Nephron progenitor cell (in vitro differentiated cells): ENCODE data around the gene SEMA4A.

Experiments used
- DNase-seq: peaks from one replicate; pipeline ENCODE4 v3.0.0; 2021
- H3K27ac Mint-ChIP-seq: 2 replicates; pipeline ENCODE4 v1.8.0; 2021; ENCODE audit warnings: mild to moderate bottlenecking, moderate library complexity, mixed read lengths
- H3K27me3 Mint-ChIP-seq: 2 replicates; pipeline ENCODE4 v1.8.0; 2021; ENCODE audit warnings: mild to moderate bottlenecking, low read depth, mixed read lengths; ENCODE audit not compliant: poor library complexity
- H3K36me3 Mint-ChIP-seq: 2 replicates; pipeline ENCODE4 v1.8.0; 2021; ENCODE audit warnings: low read depth, mixed read lengths
- H3K4me1 Mint-ChIP-seq: 2 replicates; pipeline ENCODE4 v1.8.0; 2021; ENCODE audit warnings: mixed read lengths
- H3K4me3 Mint-ChIP-seq: 2 replicates; pipeline ENCODE4 v1.8.0; 2021; ENCODE audit warnings: mild to moderate bottlenecking, moderate library complexity, mixed read lengths
- H3K9me3 Mint-ChIP-seq: 2 replicates; pipeline ENCODE4 v1.8.0; 2021; ENCODE audit warnings: mild to moderate bottlenecking, moderate library complexity, mixed read lengths
- CTCF ChIP-seq: fragments of 200-600 bp; sonication (generic); IDR thresholded peaks from 2 replicates; pipeline ENCODE4 v1.5.0; 2021; ENCODE audit warnings: antibody characterized with exemption

SEMA4A gene

GRCh38 chr1:156126630-156127534, 26.5 kb upstream of the SEMA4A start:
- Mint-ChIP-seq H3K4me3 (no peak overlapping the region), H3K27ac (peak overlapping the region; percentile 72), H3K4me1 (peaks cover 76% of the 10 kb centered on the region), H3K27me3 (no peaks in the 10 kb centered on the region), H3K9me3 (no peaks in the 10 kb centered on the region), H3K36me3 (peaks cover 4% of the 10 kb centered on the region)
- no peak for TF ChIP-seq CTCF
- no peak for DNase-seq

GRCh38 chr1:156128308-156128653, 25.1 kb upstream of the SEMA4A start:
- Mint-ChIP-seq H3K9me3 (no peaks in the 10 kb centered on the region), H3K27ac (peak overlapping the region; percentile 95), H3K4me1 (peaks cover 63% of the 10 kb centered on the region), H3K4me3 (no peak overlapping the region), H3K36me3 (peaks cover 5% of the 10 kb centered on the region), H3K27me3 (no peaks in the 10 kb centered on the region)
- no peak for DNase-seq
- TF ChIP-seq CTCF = no peak

- no peaks in the 10 kb centered on the region for H3K9me3 Mint-ChIP-seq
- peaks cover 57% of the 10 kb centered on the region for H3K4me1 Mint-ChIP-seq
- H3K36me3 Mint-ChIP-seq = peaks cover 9% of the 10 kb centered on the region
- no peak for DNase-seq
- no peak for TF ChIP-seq CTCF
- H3K4me3 Mint-ChIP-seq = peak overlapping the region; percentile 60
- H3K27me3 Mint-ChIP-seq = no peaks in the 10 kb centered on the region
- H3K27ac Mint-ChIP-seq = peak overlapping the region; percentile 95
Measured at GRCh38 chr1:156128654-156129597, 24.5 kb upstream of the SEMA4A start.

- peak overlapping the region; percentile 60 for H3K4me3 Mint-ChIP-seq
- H3K36me3 Mint-ChIP-seq = peaks cover 18% of the 10 kb centered on the region
- peaks cover 47% of the 10 kb centered on the region for H3K4me1 Mint-ChIP-seq
- H3K27me3 Mint-ChIP-seq = no peaks in the 10 kb centered on the region
- no peaks in the 10 kb centered on the region for H3K9me3 Mint-ChIP-seq
- peak overlapping the region; percentile 95 for H3K27ac Mint-ChIP-seq
- peak; percentile 82 for DNase-seq
- peak; percentile 92 for TF ChIP-seq CTCF
Measured at GRCh38 chr1:156129687-156130577, 23.5 kb upstream of the SEMA4A start.

- H3K4me1 Mint-ChIP-seq = peaks cover 42% of the 10 kb centered on the region
- DNase-seq = no peak
- no peak overlapping the region for H3K4me3 Mint-ChIP-seq
- H3K27ac Mint-ChIP-seq = no peak overlapping the region
- peaks cover 18% of the 10 kb centered on the region for H3K36me3 Mint-ChIP-seq
- TF ChIP-seq CTCF = no peak
- no peaks in the 10 kb centered on the region for H3K27me3 Mint-ChIP-seq
- H3K9me3 Mint-ChIP-seq = no peaks in the 10 kb centered on the region
Measured at GRCh38 chr1:156130578-156130942, 22.8 kb upstream of the SEMA4A start.
